AG20443 (cell line): ENCODE measurements around the gene PHLDB3.
"Not testable (repeated sequence)": the region's sequence is repeated elsewhere in the genome, so short reads cannot be mapped to it uniquely, and the experiment has no call there.

ENCODE experiments used
- DNase-seq: peaks from one replicate; pipeline ENCODE4 v3.0.0; 2012; ENCODE audit warnings: low spot score, mixed read lengths

The PHLDB3 gene

DNA sequence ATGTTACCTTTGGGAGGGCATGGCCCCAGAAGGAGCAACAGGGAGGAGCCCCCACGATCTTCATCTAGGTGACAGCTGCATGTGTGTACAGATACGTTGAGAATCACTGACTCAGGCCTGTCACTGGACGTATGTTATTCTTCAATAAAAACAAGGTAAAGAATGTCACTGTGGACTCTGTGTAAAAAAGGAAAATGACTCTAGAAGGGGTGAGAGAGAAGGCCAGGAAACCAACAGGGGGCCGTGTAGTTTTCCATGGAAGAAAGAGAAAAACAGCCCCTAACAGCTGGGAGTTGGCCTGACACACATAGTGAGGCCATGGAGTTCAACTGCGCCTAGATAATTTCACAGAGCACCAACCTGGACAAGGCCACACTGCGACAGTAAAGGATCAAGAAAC lies 37.3 kb downstream of the PHLDB3 start:
- DNase-seq, result no peak

DNA sequence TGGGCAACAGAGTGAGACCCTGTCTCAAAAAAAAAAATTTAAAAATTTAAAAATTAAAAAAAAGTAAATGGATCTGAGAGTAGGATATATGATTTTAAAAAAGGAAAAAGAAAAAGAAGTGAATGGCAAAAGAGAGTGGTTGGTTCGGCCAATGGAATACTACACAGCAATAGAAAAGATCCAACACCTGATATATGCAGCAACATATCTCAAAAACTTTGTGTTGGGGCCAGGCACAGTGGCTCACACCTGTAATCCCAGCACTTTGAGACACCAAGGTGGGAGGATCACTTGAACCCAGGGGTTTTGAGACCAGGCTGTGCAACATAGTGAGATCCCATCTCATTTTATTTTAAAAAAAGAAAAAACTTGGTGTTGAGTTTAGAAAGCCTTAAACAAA lies 37.8 kb downstream of the PHLDB3 start:
- no peak for DNase-seq

DNA sequence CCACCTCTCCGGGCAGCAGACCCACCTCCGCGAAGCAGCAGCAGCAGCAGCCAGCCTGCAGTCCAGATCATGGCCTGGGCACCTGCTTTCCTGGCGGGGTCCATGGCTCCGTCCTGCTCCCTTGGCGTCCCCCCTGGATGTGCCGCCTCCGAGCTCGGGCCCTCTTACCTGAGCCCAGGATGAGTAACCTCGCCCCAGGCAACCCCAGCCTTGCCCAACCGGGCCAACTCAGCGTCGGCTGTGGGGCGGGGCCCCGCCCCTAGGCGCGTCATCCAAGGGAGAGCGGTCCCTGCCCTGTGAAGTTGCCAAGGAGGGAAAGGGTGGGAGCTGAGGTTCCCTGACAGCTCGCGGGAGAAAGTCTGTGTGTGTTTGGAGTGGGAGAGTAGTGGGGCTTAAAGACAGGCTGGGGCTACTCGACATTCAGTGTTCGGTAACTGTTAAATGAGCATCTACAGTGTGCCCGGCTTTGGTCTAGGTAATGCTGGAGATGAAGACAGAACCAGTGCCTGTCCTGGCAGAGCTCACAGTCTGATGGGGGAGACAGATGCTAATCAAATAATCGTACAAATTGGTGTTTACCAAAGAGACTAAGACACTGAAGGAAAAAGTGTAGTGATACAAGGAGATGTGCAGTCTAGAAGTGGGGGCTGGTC lies 39.0 kb downstream of the PHLDB3 start, which contains the start of gene LYPD3:
Gene LYPD3, minus strand, starts transcription at position 141 of the 653 bp plus-strand sequence. Its CDS starts 37 bp downstream, at position 104.
- DNase-seq, result peak; percentile 72

DNA sequence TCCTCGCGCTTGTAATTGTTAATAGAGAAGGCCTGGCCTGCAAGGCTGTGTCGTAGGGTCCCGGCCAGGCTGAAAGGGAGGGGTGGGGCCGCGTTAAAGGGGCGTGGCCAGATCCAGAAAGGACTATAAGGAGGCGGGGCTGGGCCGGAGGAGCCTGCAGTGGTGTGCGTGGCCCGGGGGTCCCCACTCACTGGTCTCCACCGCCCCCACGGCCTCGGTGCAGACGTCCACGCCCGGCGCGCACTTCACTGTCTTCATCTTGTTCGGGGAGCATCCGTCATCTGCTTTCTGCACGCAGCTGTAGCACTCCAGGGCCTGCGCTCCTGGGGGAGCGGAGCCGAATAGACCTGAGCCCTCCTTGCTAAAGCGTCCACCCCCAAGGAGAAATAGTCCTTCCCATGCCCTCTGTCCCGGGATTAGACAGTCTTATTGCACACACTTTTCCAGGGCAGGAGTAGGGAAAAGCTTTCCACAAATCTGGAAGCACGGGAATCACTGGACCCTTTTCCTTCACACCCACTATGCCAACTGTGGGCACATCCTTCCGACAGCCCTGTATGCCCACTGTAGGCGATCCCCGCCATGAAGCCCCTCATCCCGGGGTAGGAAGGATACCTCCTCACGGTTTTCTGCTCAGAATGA lies 40.3 kb downstream of the PHLDB3 start:
- no peak for DNase-seq

GRCh38 chr19:43463381-43464133 lies 41.0 kb downstream of the PHLDB3 start:
- peak; percentile 98 for DNase-seq

- no peak for DNase-seq
Measured at GRCh38 chr19:43462785-43463380, 41.7 kb downstream of the PHLDB3 start.

DNA sequence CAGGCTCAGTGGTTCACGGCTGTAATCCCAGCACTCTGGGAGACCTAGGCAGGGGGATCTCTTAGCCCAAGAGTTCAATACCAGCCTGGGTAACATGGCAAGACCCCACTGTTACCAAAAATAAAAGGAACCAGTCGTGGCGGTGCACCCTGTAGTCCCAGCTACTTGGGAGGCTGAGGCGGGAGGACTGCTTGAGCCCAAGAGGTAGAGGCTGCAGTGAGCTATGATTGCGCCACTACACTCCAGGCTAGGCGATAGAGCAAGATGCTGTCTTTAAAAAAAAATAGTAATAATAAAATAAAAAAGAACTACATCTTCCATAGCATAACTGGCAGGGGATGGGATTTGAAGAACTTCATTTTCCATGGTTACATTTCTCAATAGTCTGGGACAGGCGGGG lies 42.2 kb downstream of the PHLDB3 start:
- no peak for DNase-seq

GRCh38 chr19:43461303-43461702 lies 43.2 kb downstream of the PHLDB3 start:
- DNase-seq, result no peak

GRCh38 chr19:43460362-43461016 lies 44.1 kb downstream of the PHLDB3 start:
- no peak for DNase-seq

DNA sequence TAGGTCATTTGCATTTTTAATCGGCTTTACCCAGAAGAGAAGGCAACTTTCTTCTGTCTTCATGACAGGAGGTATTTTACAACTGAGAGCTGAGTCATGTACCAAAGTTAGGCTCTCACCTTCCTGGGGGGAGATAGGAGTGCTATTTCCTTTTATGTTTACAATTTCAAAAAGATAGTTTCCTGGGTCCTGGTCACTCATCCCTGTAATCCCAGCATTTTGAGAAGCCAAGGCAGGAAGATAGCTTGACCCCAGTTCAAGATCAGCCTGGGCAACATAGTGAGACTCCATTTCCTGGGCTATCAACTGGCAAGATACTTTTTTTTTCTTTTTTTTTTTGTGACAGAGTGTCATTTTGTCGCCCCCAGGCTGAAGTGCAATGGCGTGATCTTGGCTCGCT lies 46.7 kb downstream of the PHLDB3 start:
- no peak for DNase-seq

DNA sequence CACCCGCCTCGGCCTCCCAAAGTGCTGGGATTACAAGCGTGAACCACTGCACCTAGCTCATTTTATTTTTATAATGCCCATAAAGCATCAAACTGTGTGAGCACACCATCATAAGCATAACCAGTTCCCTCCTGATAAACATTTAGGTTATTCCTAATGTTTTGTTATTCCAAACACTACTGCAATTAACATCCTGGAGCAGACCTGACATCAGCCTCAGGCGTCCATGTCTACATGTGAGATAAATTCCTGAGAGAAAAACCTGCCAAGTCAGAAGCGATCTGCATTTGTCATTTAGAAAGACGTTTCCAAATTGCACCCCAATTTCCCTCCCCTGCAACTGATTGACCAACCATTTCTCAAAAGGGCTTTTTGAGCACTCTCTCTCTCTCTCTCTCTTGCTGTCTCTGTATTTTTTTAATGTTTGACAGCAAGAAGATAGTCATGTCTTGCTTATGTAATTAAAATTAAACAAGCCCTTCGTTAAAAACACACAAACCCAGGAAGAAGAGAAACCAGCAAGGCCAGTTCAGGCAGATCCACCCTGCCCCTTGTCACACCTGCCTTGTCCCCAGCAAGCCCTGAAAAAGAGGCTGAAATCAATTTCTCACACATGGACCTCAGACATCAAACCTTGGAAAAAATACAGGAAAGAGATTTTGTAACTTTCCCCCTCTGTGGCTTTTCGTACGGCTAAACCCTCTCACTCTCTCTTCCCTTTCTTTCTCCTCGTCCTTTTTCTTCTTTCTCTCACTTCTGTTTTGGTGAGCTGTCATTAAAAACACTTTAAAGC lies 49.0 kb downstream of the PHLDB3 start:
- DNase-seq, result no peak

DNA sequence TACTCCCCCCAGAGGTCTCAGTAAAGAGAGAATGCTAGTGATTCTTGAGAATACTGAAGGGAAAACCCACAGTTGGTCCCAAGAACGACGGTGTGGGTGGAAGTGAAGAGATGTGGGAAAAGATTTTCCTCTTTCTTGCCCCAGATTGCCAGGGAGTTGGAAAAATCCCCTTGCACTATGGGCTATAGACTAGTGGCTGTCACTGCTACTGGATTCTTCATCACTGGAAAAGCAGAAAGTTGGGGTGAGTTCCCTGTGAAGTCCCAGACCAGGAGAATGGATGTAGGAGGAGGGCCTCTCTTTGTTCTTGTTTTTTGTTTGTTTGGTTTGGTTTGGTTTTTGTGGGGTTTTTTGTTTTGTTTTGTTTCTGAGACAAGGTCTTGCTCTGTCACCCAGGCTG lies 50.5 kb downstream of the PHLDB3 start:
- no peak for DNase-seq

- DNase-seq, result no peak
Measured at GRCh38 chr19:43452582-43452981, 52.0 kb downstream of the PHLDB3 start.

- DNase-seq, result peak; percentile 61
Measured at GRCh38 chr19:43450545-43450997, 54.0 kb downstream of the PHLDB3 start.

DNA sequence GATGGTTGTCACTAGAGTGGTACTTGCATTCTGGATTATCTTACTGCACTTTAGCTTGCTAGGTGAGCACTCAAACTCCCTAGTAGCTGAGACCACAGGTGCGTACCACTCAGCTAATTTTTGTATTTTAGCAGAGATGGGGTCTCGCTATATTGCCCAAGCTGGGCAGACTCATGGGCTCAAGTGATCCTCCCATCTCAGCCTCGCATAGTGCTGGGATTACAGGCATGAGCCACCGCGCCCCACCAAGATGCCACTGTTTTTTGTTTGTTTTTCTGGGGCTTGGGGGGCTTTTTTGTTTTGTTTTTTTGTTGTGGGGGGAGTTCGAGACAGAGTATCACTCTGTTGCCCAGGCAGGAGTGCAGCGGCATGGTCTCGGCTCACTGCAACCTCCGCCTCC lies 56.9 kb downstream of the PHLDB3 start:
- DNase-seq, result no peak

DNA sequence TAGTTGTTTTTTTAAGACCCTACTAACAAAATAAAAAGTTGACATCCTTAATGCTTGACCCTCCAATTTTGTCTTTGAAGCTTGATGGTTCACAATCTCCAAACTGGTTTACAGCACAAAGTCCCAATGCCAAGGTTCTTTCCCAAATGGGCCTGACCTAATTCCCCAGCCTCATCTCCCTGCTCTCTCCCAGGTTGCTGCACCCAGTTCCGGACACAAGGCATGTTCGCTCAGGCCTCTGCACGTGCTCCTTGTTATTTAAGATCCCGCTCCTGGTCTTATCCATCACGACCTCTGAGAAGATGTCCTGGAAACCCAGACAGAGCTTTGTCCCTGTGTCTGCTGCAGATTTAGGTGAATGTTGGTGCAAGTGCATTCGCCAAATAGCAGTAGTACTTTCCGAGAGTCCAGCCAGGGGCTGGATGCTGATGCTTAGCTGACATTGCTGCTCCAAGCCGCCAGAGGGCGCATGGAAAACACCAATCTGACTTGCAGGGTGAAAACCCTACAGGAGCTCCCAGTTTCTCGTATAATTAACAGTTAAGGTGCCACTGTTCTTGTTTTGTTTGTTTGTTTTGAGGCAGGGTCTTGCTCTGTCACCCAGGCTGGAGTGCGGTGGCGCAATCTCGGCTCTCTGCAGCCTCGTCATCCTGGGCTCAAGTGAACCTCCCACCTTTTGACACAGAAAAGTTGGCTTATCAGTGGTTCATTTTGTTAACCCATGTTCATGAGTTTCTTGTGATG lies 57.6 kb downstream of the PHLDB3 start:
- DNase-seq, result peak; percentile 85

GRCh38 chr19:43445426-43445825 lies 59.1 kb downstream of the PHLDB3 start:
- no peak for DNase-seq

DNA sequence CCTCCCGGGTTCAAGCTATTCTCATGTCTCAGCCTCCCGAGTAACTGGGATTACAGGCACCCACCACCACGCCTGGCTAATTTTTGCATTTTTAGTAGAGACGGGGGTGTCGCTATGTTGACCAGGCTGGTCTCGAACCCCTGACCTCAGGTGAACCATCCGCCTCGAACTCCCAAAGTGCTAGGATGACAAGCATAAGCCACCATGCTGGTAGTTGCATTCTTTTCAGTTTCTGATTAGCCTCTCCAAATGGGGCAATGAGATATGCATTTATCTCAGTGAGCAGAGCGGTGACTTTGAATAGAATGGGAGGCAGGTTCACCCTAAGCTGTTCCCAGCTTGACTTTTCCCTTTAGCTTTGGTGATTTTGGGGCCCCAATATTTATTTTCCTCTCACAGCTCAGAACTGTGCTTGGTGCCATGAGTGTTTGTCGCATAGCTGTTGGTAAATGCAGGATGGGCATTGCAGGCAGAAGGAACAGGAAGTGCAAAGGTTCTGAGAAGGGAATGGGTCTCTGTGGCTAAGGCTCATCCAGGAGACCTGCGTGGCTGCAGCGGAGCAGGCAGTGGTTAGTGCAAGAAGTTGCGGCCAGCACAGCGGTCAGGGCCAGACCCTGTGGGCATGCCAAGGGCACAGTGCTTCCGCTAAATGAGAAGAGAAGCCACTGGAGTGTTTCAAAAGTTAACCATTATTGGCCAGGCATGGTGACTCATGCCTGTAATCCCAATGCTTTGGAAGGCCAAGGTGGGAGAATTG lies 59.8 kb downstream of the PHLDB3 start:
- no peak for DNase-seq

DNA sequence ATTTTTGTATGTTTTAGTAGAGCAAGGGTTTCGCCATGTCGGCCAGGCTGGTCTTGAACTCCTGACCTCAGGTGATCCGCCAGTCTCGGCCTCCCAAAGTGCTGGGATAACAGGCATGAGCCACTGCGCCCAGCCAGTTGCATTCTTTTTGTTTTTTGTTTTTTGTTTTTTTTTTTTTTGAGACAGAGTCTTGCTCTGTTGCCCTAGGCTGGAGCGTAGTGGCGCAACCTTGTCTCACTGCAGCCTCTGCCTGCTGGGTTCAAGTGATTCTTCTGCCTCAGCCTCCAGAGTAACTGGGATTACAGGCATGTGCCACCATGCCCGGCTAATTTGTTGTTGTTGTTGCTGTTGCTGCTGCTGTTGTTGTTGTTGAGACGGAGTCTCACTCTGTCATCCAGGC lies 60.5 kb downstream of the PHLDB3 start:
- not testable (repeated sequence) for DNase-seq

DNA sequence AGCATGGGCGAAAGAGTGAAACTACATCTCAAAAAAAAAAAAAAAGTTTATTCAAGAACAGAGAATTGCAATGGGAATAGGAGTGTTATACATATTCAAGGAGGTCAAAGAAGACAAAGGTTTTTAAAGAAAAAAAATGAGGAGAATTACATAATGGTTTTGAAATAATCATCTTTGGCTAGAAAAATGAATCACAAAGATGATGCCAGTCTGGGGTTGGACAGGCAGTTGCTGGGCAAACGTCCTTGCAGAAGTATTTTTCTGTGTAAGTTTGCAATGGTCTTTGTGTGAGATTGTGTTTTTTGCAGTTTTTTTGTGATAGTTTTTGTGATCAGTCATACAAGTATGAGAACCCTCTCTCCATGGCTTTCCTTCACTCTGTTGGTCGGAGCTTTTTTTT lies 62.8 kb downstream of the PHLDB3 start:
- DNase-seq, result no peak
